MCF 10A (cell line): ENCODE measurements around the gene MYL1. TPM values are rescaled to one million over a fixed set of nuclear protein-coding genes. Genes with fewer than 3 reads are reported as not detected.

Experiments used
- Bru-seq: library from RNA; stranded (reverse); fragments of 400-500 nt; gene quantifications from one replicate; lab custom pipeline; 2021; lab: Mats Ljungman, UMichigan
- BruChase-seq, 2 experiments: library from RNA; stranded (reverse); fragments of 400-500 nt; gene quantifications; one replicate each; lab custom pipeline; 2021; lab: Mats Ljungman, UMichigan
- BruUV-seq: library from RNA; stranded (reverse); fragments of 400-500 nt; replicated peaks from 2 replicates; lab custom pipeline; 2021; lab: Mats Ljungman, UMichigan
- CTCF ChIA-PET: fragments of 300-600 bp; sonication (Branson Sonifier 250); formaldehyde crosslinking; extraction: SDS; loops from one replicate; lab custom pipeline; 2021; ENCODE audit warnings: antibody characterized with exemption, inconsistent platforms; lab: Yijun Ruan, JAX
- POLR2A ChIA-PET: fragments of 300-600, 350-650 bp; sonication (Branson Sonifier 250); formaldehyde crosslinking; extraction: SDS; loops from one replicate; lab custom pipeline; 2020; ENCODE audit warnings: antibody characterized with exemption, inconsistent platforms; lab: Yijun Ruan, JAX
- DNase-seq: peaks from one replicate; pipeline ENCODE4 v3.0.0-alpha.2; 2018; ENCODE audit not compliant: unreplicated experiment
- H3K27ac Mint-ChIP-seq: one replicate; pipeline ENCODE4 v1.8.0; 2022; ENCODE audit warnings: mild to moderate bottlenecking, low read depth, mixed read lengths; ENCODE audit not compliant: unreplicated experiment
- H3K27me3 Mint-ChIP-seq: one replicate; pipeline ENCODE4 v1.8.0; 2022; ENCODE audit warnings: mixed read lengths; ENCODE audit not compliant: insufficient read depth, unreplicated experiment
- H3K36me3 Mint-ChIP-seq: one replicate; pipeline ENCODE4 v1.8.0; 2022; ENCODE audit warnings: mild to moderate bottlenecking, moderate library complexity, mixed read lengths; ENCODE audit not compliant: insufficient read depth, unreplicated experiment
- H3K4me1 Mint-ChIP-seq: one replicate; pipeline ENCODE4 v1.8.0; 2022; ENCODE audit warnings: mixed read lengths; ENCODE audit not compliant: insufficient read depth, unreplicated experiment
- H3K4me3 Mint-ChIP-seq: one replicate; pipeline ENCODE4 v1.8.0; 2022; ENCODE audit warnings: mild to moderate bottlenecking, moderate library complexity, mixed read lengths; ENCODE audit not compliant: unreplicated experiment
- H3K9me3 Mint-ChIP-seq: one replicate; pipeline ENCODE4 v1.8.0; 2022; ENCODE audit warnings: mixed read lengths; ENCODE audit not compliant: unreplicated experiment
- intact Hi-C: fragments of 100-400 bp; cut with micrococcal nuclease; formaldehyde crosslinking; loops from 2 replicates; pipeline ENCODE4 v1.14.1; 2022
- long read RNA-seq: library from polyadenylated mRNA; stranded (forward); transcript quantifications from one replicate; pipeline ENCODE4 v2.0.0, GENCODE V29; 2022
- total RNA-seq: library from RNA; stranded (reverse); gene quantifications from 2 replicates; pipeline ENCODE4 v1.2.3, GENCODE V29; 2022
- TF ChIP-seq, protein P1 (sequence below): fragments of 200-600 bp; IDR thresholded peaks from one replicate; pipeline ENCODE4 v1.8.0; 2022; ENCODE audit warnings: antibody characterized with exemption, mild to moderate bottlenecking; ENCODE audit not compliant: unreplicated experiment

MYL1 gene
- total RNA-seq (not detected in 2 replicates), Bru-seq, nascent RNA (not detected), BruChase-seq, experiment 1, labeled RNA remaining after a 6-hour chase (not detected), BruChase-seq, experiment 2, labeled RNA remaining after a 2-hour chase (not detected)
- long read RNA-seq, result 0 reads

DNA sequence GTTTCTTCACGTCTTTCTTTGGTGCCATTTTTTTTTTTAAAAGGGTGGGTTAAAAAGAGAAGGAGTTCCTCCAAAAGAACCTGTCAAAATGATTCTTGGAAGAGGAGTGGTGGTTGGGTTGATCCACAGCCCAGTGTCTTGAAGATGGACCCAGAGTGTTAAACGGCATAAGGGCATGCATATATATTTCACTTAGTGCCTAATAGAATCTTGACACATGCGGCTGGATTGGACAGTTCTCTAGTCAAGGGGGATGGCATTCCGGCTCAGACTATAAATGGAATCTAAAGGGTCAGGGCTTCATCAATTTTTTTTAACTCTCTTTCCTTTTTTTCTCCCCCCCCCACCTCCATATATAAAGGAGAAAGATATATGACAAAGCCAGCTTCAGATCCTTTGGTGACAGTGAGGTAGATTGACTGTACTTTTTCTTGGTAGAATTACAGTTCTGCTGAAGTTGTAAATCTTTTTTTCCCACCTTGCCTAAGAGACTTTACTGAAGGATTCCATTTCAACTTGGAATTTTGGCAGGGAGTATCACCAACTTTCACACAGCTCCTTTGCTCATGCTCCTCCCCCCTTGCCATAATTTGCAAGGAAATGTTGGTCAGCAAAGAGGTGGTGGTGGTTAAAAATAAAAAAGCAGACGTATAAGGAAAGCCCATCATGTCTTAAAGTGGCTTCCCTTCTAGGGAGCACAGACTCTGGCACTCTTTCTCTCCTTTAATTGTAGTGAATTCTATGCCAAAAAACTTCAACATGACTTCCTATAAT lies at the start of gene MYL1:
MYL1 (minus strand) TSS at position 160 of the 774 bp plus-strand sequence; CDS start at position 28, 132 bp downstream.
- intact Hi-C loops, result no loop called here
- H3K27me3 Mint-ChIP-seq, result peaks cover 54% of the 10 kb centered on the region
- H3K27ac Mint-ChIP-seq, result no peak within 1 kb of the TSS
- no peaks in the 10 kb centered on the region for H3K4me1 Mint-ChIP-seq
- ChIA-PET CTCF (no interaction called here), POLR2A (no interaction called here)
- DNase-seq, result no peak
- BruUV-seq, result no TSS peak
- no peaks in the 10 kb centered on the region for H3K9me3 Mint-ChIP-seq
- TF ChIP-seq, protein P1, sequence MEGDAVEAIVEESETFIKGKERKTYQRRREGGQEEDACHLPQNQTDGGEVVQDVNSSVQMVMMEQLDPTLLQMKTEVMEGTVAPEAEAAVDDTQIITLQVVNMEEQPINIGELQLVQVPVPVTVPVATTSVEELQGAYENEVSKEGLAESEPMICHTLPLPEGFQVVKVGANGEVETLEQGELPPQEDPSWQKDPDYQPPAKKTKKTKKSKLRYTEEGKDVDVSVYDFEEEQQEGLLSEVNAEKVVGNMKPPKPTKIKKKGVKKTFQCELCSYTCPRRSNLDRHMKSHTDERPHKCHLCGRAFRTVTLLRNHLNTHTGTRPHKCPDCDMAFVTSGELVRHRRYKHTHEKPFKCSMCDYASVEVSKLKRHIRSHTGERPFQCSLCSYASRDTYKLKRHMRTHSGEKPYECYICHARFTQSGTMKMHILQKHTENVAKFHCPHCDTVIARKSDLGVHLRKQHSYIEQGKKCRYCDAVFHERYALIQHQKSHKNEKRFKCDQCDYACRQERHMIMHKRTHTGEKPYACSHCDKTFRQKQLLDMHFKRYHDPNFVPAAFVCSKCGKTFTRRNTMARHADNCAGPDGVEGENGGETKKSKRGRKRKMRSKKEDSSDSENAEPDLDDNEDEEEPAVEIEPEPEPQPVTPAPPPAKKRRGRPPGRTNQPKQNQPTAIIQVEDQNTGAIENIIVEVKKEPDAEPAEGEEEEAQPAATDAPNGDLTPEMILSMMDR, result no peak
- no peaks in the 10 kb centered on the region for H3K36me3 Mint-ChIP-seq
- H3K4me3 Mint-ChIP-seq, result no peak within 1 kb of the TSS

GRCh38 chr2:210363876-210364275 lies 48.9 kb upstream of the MYL1 start:
- intact Hi-C loops, result no loop called here
- TF ChIP-seq, protein P1, result no peak
- CTCF ChIA-PET, result interaction anchor here (0.6 to 4.4 kb wide), 10 partner anchors 9 to 1069 kb away, joined by 3 to 30 read pairs (median 4); no protein-coding TSS in a partner anchor
- no peak for DNase-seq
- Mint-ChIP-seq H3K4me1 (no peaks in the 10 kb centered on the region), H3K27me3 (no peaks in the 10 kb centered on the region), H3K27ac (no peak overlapping the region), H3K36me3 (no peaks in the 10 kb centered on the region), H3K9me3 (no peaks in the 10 kb centered on the region), H3K4me3 (no peak overlapping the region)
- no TSS peak for BruUV-seq
- POLR2A ChIA-PET, result no interaction called here

- Mint-ChIP-seq H3K9me3 (no peaks in the 10 kb centered on the region), H3K4me1 (no peaks in the 10 kb centered on the region), H3K27ac (no peak overlapping the region), H3K27me3 (no peaks in the 10 kb centered on the region), H3K4me3 (no peak overlapping the region), H3K36me3 (no peaks in the 10 kb centered on the region)
- intact Hi-C loops, result no loop called here
- peak; percentile 14 for DNase-seq
- ChIA-PET POLR2A (no interaction called here), CTCF (interaction anchor here (0.7 to 4.4 kb wide), 9 partner anchors 10 to 1040 kb away, joined by 3 to 30 read pairs (median 4); no protein-coding TSS in a partner anchor)
- TF ChIP-seq, protein P1, result peak; percentile 11
- no TSS peak for BruUV-seq
These were observed 48.3 kb upstream of the MYL1 start for GRCh38 chr2:210363261-210363660.

GRCh38 chr2:210360412-210360811 lies 45.4 kb upstream of the MYL1 start:
- no peaks in the 10 kb centered on the region for H3K27me3 Mint-ChIP-seq
- no peak for DNase-seq
- CTCF ChIA-PET, result interaction anchor here (2.1 kb wide), 1 partner anchor 39 kb away, joined by 7 read pairs; no protein-coding TSS in a partner anchor
- H3K4me1 Mint-ChIP-seq, result no peaks in the 10 kb centered on the region
- H3K4me3 Mint-ChIP-seq, result no peak overlapping the region
- POLR2A ChIA-PET, result no interaction called here
- intact Hi-C loops, result no loop called here
- no peak overlapping the region for H3K27ac Mint-ChIP-seq
- TF ChIP-seq, protein P1, result no peak
- BruUV-seq, result no TSS peak
- no peaks in the 10 kb centered on the region for H3K36me3 Mint-ChIP-seq
- H3K9me3 Mint-ChIP-seq, result no peaks in the 10 kb centered on the region
